PFSK-1 (cell line): ENCODE results near the gene PTPRA.

Experiments
- POLR2AphosphoS5 ChIP-seq: IDR thresholded peaks from 2 replicates; pipeline ENCODE4 v1.6.1; 2012; ENCODE audit warnings: low read depth, mild to moderate bottlenecking, control low read depth, low read length, moderate library complexity
- REST ChIP-seq, 2 experiments: IDR thresholded peaks; 2 replicates each; pipeline versions ENCODE4 v1.6.1 to v1.8.0; 2011 to 2012; ENCODE audit warnings: low read depth in 2 of 2, low read length in 2 of 2, control low read depth in 1 of 2, inconsistent platforms in 1 of 2, mild to moderate bottlenecking in 1 of 2, moderate library complexity in 1 of 2; ENCODE audit not compliant: insufficient read depth in 1 of 2
- TAF1 ChIP-seq: IDR thresholded peaks from 2 replicates; pipeline ENCODE4 v1.6.1; 2012; ENCODE audit warnings: low read length, control low read depth, borderline replicate concordance; ENCODE audit not compliant: insufficient read depth

- no peak for TF ChIP-seq TAF1
- TF ChIP-seq REST (IDR thresholded peaks at IDR 0.05; ENCODE audit: insufficient read depth in 1 of 2, low read depth in 2 of 2, low read length in 2 of 2): no peak
- no peak for TF ChIP-seq POLR2AphosphoS5
These were observed 37.9 kb downstream of the PTPRA start for GRCh38 chr20:2911200-2911599.
